HG03342 (cell line): ENCODE data around the gene RRAS2.
"Not testable (repeated sequence)": the region's sequence is repeated elsewhere in the genome, so short reads cannot be mapped to it uniquely, and the experiment has no call there.

ENCODE experiments used
- ATAC-seq: cut with Tn5 transposase; IDR thresholded peaks from one replicate; pipeline ENCODE4 v1.9.1; 2021; ENCODE audit warnings: mild to moderate bottlenecking, moderate library complexity; ENCODE audit not compliant: unreplicated experiment

The RRAS2 gene

DNA sequence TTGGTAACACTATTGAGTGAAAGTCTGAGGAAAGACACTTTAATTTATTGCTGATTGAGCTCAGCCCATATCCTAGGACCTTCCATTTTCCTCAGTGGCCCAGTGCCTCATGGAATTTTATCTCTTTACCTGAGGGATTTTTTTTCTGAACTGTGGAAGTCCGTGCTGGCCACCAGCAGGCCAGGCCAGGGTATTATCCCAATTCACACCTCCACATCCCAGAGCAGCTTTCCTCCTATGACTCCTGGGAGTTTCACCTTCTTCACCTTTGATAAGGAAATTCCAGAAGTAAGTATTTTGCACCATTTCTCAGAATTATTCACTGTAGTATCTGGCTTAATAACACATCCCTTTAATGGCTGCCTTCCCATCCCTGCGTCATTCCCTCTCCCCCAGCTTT is 13.0 kb upstream of the RRAS2 start:
- ATAC-seq: no peak

DNA sequence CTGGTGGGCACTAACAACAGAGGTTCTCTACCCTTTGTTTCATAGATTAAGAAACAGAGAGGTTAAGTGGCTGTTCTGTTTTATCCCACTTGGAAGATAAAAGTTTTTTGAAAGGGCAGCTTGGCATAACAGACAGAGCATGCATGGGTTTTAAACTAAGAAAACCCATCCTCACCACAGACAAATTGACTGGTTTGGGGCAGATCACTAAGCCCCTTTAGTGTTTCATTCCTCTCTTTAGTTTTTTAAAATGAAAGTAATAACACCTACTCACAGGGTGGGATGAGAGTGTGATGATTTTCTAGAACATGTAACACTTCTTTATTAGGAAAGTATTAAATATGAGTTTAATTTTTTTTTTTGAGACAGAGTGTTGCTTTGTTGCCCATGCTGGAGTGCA is 12.3 kb upstream of the RRAS2 start:
- ATAC-seq: no peak

GRCh38 chr11:14370496-14370895 is 11.5 kb upstream of the RRAS2 start:
- no peak for ATAC-seq

- ATAC-seq: no peak
Observed at GRCh38 chr11:14369598-14369997, 10.6 kb upstream of the RRAS2 start.

GRCh38 chr11:14366936-14367335 is 8.0 kb upstream of the RRAS2 start:
- ATAC-seq: no peak

- ATAC-seq: no peak
Observed at GRCh38 chr11:14364322-14364721, 5.3 kb upstream of the RRAS2 start.

DNA sequence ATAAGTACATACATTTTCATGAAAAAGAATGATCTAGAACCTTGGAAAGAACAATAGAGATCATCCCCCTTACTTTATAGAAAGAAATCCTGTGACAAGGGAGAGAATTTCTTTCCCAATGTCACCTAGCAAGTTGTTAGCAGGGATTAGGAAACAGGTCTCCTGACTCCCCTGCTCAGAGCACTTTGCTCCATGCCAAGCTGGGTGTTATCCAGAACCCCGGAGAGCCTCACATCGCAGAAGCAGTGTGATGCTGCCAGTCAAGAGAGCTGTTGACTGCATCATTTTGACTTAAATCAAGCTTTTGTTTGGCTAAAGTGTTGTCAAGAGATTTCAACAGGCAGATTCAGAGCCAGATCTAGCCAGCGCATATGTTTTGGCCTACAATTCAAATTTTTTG is 3.6 kb upstream of the RRAS2 start:
- ATAC-seq: no peak

- no peak for ATAC-seq
Observed at GRCh38 chr11:14361951-14362350, 3.0 kb upstream of the RRAS2 start.

DNA sequence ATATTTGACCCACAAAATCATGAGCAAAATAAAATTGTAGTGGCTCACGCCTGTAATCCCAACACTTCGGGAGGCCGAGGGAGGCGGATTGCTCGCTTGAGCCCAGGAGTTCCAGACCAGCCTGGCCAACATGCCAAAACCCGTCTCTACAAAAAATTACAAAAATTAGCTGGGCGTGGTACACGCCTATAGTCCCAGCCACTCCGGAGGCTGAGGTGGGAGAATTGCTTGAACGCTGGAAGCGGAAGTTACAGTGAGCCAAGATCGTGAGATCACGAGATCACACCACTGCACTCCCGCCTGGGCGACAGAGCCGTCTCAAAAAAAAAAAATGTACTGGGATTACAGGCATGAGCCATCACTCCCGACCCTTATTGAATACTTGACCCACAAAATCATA is 2.0 kb upstream of the RRAS2 start:
- ATAC-seq: no peak

GRCh38 chr11:14359501-14360031 is 583 bp upstream of the RRAS2 start:
- no peak for ATAC-seq

GRCh38 chr11:14357881-14358728 is 878 bp downstream of the RRAS2 start:
- ATAC-seq: peak; percentile 42

GRCh38 chr11:14356342-14356741 is 2.6 kb downstream of the RRAS2 start:
- no peak for ATAC-seq

DNA sequence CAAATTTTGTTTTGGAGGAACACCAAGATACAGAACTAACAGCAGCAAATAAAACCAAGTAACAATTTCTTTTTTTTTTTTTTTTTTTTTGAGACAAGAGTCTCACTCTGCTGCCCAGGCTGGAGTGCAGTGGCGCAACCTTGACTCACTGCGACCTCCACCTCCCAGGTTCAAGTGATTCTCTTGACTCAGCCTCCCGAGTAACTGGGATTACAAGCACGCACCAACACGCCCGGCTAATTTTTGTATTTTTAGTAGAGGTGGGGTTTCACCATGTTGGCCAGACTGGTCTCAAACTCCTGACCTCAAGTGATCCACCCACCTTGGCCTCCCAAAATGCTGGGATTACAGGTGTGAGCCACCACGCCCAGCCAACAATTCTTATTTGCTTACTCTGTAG is 4.4 kb downstream of the RRAS2 start:
- ATAC-seq: not testable (repeated sequence)

GRCh38 chr11:14350716-14351238 is 8.2 kb downstream of the RRAS2 start:
- no peak for ATAC-seq

GRCh38 chr11:14350215-14350614 is 8.8 kb downstream of the RRAS2 start:
- ATAC-seq: no peak

DNA sequence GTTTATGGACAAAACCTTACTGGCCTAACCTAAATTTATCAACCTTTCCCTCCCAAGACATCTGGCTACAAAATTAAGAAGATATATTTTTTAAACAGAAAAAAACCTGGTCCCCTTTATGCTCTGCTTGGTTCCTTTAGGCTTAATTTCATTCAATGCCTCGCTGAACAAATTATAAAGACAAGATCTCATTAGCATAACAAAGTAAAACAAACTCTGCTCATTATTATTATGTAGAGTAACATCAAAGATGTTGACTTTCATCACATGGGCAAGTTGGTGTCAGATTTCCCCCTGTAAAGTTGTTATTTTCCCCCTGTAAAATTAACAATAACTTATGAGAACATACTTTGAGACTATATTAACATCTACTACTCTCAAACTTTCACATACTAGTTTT is 11.0 kb downstream of the RRAS2 start:
- no peak for ATAC-seq

- no peak for ATAC-seq
Observed at GRCh38 chr11:14347494-14347893, 11.5 kb downstream of the RRAS2 start.

DNA sequence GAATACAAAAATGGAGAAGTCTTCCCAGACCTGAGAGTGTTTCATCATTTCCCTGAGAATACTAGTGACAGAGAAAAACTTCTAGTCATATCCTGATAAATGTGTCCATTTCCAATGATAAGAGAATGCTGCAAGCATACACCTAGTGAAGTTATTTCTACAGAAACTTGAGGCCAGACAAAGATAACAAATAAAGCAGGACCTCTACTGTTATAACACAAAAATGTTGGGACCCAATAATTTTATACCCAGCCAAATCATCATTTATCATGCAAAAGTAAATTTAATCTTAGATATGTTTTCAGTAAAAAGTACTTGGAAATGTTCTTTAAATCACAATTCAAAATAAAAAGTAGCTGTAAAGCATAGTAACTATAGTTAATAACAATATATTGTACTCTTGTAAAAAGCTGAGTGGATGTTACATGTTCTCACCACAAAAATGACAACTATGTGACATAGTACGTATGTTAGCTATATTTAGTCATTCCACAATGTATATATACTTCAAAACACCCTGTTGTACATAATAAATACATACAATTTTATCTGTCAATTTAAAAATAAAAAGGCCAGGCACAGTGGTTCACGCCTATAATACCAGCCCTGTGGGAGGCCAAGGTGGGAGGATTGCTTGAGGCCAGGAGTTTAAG is 12.6 kb downstream of the RRAS2 start:
- no peak for ATAC-seq

DNA sequence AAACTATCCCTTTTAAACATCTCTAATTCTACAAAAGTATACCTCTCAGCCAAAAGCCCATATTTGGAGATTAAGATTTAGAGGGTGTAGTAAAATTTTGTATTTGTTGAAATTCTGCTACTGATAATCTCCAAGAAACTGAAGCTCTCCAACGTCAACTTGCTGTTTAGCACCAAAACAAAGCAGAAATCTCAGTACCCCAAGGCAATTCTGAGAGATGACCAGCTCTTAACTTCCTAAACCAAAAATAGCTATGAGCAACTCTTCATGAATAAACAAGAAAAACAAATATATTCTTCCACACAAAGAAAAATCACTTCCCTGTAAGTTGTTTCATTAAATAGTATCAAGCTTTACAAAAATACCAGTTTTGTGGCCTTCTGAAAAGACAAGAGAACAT is 13.3 kb downstream of the RRAS2 start:
- ATAC-seq: no peak

DNA sequence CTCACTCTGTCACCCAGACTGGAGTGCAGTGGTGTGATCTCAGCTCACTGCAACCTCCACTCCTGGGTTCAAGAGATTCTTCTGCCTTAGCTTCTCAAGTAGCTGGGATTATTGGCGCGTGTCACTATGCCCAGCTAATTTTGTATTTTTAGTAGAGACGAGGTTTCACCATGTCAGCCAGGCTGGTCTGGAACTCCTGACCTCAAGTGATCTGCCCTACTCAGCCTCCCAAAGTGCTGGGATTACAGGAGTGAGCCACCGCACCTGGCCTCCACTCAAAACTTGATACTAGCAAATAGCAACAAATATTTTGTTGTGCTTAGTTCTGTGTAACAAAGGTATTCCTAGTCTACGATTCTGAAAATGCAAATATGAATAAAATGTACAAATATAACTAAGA is 14.0 kb downstream of the RRAS2 start:
- ATAC-seq: not testable (repeated sequence)

GRCh38 chr11:14342906-14343305 is 16.1 kb downstream of the RRAS2 start:
- peak; percentile 60 for ATAC-seq

GRCh38 chr11:14341968-14342367 is 17.0 kb downstream of the RRAS2 start:
- no peak for ATAC-seq
